HG02885 (cell line): ENCODE measurements around the gene PARP1.

ENCODE experiments used
- ATAC-seq: cut with Tn5 transposase; IDR thresholded peaks from one replicate; pipeline ENCODE4 v1.9.1; 2021; ENCODE audit warnings: mild to moderate bottlenecking; ENCODE audit not compliant: unreplicated experiment, poor library complexity

The PARP1 gene

DNA sequence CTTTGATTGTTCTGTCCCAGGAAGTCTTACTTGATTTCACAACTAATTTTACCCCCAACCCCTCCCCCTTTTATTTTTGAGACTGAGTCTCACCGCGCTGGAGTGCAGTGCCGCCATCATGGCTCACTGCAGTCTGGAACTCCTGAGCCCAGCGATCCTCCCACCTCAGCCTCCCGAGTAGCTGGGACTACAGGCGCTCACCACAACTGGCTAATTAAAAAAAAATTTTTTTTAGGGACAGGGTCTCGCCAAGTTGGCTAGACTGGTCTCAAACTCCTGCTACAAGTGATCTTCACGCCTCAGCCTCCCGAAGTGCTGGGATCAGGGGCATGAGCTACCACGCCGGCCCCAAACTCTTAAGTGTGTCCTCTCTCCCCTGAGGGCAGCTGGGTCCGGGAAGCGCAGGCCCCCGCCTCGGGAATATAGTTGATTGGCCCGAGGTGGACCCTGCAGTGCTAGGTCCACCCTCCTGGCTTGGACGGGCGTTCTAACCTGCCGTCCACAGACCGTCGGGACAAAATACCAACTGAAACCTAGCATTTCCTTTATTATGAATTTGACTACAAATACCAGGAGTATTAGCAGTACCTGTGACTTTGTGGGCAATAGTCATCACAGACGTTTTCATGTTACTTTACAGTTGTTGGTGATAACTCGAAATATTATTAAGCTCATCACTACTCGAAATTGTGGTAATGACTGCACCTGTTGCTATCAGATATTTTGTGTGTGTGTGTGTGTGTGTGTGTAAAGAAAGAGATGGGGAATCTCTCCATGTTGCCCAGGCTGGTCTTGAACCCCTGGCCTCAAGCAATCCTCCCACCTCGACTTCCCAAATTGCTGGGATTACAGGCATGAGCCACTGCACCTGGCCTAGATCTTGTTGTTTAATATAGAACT lies 642 bp upstream of the PARP1 start:
- no peak for ATAC-seq

DNA sequence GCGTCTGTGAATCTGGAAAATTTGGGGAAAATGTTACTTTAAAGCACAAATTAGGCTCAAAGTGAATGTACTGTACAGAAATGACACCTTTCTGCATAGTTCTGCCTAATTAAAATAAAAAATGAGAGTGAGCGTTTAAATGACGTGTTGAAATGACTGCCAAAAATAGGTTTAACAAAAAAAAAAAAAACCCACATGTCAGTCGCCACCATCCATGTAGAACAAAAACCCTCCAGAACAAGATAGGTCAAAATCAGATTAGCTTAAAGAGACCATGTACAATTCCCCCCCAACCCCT lies 745 bp downstream of the PARP1 start:
- no peak for ATAC-seq

DNA sequence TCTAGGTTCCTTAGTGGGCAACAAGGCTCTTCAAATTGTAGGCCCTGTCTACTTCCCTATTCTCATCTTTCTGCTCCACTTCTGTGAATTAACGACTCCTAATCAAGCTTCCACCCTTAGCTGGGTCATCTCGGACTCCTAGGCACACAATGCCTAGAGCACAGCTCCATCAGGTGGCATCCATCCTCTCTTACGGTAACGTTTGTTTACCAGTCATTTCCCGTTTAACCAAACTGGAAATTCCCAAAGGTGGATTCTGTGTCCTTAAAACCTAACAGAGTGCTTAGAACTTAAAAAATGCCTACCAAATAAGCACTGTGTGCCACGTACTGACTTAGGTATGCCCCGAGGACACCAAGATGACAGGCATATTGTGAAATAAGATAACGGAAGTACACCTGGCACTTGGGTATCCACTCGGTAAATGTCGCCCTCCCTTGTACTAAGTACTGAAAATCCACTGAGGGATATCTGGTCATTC lies 1.5 kb downstream of the PARP1 start:
- ATAC-seq, result no peak

DNA sequence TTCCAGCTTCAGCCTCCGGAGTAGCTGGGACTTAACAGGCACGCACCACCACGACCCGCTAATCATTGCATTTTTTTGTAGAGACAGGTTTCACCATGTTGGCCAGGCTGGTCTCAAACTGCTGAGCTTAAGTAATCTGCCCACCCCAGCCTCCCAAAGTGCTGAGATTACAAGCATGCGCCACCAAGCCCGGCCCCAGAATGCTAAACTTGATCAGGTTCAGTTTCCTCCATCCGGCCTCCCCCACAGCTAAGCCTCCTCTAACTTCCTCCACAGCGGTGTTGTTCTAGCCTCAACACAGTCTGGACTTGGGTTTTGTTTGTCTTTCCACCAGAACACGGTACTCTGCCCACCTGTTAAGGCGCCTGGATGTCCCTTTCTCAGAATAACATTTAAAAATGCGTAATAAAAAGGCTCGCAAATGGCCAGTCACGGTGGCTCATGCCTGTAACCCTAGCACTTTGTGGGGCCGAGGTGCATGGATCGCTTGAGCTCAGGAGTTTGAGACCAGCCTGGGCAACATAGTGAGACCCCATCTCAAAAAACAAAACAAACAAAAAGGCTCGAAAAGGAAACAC lies 2.4 kb downstream of the PARP1 start:
- ATAC-seq, result peak; percentile 28

DNA sequence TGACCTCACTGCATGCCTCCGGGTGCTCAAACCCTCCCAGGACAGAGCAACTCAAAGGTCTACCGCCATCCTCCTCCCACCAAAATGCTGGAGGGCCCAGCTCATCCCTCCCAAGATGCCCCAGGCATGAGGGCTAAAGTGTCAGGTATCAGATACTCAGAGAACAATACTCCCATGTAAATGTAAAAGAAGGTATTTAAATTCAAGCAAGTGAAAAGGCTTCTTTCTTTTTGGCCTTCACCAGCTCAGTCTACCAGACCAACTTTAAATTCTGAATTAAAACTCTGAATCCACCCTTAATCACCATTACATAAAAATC lies 3.0 kb downstream of the PARP1 start:
- no peak for ATAC-seq

DNA sequence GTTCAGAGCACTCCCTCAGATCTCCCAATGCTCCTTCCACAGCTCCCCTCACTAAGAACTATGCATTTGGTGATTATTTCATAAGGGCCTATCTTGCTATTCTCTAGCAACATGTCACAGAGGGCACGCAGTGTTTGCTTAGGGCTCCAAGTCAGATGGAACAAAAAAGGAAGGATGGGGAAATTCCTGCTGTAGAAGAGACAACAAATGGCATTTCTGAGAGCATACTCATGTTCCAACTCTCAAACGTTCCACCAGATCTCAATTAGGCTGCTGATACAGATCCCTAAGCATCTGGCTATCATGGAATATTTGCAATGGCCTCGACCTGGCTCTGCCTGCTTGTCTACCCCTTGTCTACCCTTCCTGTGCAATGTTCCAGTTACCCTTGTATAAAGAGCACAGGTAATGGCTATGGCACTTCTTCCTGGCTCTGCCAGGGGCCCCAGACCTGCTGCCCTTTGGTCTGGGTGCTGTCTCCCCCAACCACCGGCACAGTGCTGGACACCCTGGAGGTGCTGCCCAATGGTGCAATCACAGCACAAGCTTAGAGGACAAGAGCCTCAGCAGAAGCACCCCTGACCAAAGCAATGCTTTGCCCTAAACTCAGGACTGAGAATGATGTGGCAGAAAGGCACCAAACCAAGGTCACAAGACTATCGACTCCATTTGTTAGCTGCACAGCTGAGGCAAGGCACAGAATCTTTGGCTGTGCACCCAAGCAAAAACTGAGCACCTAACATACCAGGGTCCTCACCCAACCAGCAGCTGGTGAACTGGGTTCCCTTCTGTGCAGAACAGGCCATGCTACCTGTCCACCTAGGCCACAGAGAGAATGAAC lies 3.6 kb downstream of the PARP1 start:
- no peak for ATAC-seq

DNA sequence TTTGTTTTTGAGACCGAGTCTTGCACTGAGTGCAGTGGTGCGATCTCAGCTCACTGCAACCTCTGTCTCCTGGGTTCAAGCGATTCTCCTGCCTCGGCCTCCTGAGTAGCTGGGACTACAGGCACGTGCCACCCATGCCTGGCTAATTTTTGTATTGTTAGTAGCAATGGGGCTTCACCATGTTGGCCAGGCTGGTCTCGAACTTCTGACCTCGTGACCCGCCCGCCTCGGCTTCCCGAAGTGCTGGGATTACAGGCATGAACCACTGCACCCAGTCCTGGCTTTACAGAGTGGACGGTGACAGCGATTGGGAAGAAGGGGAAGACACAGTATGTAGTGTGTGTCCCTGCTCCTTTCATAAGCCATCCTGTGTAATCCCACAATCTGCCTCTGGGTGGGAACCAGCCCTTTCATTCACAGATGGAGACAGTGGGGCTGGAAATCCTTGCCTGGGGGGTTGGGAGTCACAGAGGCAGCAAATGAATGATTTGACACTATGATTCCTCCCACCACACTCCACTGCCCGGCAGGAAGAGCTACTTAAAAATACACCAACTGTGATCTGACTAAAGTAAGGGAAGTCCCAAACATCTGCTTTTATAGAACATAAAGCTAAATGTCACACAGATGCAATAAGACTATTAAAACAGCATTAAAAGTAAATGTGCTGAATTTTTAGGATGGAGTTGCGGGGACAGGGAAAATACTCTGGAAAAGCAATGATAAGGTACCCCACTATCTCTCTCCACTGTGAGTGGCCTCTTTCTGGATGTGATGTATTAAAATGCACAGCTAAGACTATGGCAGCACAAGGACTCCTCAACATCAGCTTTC lies 4.5 kb downstream of the PARP1 start:
- ATAC-seq, result no peak

DNA sequence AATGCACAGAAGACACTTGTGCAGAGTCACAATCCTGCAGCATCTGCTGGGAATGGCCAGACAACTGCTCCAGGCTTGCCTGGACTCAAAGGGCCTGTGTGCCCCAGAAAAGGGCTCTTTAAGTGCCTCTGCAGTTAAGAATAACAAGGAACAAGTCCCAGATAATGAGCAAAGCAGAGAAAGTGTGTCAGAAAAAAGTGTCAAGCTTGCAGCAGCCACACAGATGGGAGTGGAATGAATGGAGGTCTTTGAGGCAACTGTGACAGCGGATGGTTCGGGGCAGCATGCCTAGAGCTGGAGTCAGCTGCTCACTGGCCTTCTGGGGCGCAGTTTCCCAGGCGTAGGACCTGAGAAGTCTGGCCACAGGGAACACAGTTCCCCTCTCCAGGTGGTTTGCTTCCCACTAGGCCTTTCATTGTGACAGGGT lies 5.1 kb downstream of the PARP1 start:
- no peak for ATAC-seq

DNA sequence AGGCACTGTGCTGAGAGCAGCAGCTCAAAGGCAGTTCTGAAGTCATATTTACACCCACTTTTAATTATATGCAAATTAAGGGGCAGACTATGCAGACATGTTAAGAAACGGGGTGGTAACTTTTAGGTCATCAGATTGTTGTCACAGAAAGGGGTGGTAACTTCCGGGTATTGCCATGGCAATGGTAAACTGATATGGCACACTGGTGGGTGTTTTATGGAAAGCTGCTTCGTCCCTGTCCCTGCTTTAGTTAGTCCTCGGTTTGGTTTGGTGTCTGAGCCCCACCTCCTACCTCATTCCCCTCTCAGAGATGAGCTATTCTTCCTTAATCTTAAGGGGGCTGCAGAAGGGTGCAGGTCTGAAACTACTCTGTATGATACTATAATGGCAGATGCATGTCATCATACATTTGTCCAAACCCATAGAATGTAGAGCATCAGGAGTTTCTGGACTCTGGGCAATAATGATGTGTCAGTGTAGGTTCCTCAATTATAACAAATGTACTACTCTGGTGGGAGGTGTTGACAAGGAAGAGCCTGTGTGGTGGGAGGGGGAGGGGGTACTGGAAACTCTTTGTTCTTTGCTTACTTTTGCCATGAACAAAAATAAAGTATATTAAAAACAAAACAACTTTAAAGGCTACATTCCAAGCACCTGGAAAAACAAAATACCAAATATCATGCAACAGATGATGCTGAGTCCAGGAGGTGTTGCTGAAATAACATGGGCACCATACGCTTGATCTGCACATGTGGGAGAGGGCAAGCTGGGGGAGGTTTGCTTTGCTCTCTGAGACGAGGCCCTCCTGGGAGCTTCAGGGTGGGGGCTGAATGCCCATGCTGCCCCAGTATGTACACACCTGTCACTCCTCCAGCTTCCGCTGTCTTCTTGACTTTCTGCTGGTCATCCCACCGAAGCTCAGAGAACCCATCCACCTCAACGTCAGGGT lies 6.3 kb downstream of the PARP1 start:
- no peak for ATAC-seq

DNA sequence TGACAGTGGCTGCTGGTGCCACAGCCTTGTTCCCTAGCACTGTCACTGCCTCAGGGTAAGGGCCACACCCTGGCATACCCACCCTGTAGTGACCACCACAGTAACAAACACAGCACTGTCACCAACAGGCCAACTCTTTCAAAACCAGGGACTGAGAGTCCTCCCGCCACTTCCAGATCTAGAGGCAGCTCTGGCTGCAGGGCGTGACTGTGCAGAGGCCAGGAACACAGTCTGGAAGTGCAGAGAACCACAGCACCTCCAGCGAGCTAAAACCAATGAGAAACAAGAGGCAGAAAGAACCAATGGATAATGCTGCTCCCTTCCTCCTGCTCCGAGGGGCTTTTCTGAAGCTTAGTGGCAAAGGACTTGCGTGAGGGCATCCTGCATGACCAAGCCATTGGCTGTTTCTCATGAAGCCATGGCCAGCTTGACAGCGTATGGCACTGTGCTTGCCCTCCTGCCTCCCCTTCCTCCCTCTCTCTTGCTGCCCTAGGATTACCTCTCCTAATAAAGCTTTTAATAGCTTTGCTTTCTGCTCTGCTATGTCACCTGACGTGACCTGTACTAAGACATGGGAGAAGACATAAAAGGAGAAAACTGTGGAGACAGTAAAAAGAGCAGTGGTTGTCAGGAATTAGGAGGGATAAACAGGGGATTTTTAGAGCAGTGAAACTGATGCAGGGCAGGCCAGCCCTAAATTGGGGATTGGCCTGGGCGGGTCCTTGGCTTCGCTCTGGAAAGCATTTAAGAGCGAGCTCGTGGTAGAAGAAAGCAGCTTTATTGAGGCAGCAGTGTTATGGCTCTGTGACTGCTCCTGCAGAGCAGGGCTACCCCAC lies 7.2 kb downstream of the PARP1 start:
- no peak for ATAC-seq

DNA sequence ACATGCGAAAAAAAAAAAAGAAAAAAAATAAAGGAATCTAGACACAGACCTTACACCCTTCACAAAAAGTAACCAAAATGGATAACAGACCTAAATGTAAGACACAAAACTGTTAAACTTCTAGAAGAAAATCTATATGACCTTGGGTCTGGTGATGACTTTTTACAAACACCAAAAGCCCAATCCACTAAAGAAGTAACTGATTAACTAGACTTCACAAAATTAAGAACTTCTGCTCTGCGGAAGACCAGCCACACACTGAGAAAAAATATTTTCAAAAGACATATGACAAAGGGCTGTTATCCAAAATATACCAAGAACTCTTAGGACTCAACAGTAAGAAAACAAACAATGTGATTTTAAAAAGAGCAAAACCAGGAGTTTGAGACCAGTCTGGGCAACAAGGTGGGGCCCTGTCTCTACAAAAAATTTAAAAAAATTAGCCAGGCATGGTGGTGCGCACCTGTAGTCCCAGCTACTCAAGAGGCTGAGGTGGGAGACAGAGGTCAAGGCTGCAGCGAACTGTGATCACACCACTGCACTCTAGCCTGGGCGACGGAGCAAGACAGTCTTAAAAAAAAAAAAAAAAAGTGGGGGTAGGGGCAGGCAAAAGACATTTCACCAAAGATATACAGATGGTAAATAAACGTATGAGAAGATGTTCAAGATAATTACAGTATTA lies 9.8 kb downstream of the PARP1 start:
- no peak for ATAC-seq

DNA sequence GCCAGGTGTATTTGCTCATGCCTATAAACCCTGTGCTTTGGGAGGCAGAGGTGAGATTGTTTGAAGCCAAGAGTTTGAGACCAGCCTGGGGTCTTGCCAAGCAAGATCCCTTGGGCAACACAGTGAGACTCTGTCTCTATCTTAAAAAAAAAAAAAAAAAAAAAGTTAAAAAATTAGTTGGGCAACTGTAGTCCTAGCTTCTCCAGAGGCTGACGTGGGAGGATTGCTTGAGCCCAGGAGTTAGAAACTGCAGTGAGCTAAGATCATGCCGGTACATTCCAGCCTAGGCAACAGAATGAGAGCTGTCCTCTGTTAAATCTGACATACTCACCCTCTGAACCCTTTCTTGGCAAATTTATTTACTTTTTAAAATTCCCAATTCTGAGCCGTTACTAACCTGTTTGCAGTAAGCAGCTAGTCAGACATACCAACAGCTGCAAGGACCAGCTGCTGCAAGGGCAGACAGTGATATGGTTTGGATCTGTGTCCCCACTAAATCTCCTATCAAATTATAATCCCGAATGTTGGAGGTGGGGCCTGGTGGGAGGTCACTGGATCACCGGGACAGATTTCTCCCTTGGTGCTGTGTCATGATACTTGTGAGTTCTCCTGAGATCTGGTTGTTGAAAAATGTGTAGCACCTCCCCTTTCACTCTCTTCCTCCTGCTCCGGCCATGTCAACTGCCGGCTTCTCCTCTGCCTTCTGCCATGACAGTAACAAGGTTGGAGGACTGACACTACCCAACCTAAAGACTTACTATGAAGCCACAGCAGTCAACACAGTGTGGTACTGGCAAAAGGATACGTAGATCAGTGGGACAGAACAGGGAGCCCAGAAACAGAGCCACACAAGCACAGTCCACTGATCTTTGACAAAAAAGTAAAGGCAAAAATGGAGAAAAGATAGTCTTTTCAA lies 10.6 kb downstream of the PARP1 start:
- no peak for ATAC-seq

DNA sequence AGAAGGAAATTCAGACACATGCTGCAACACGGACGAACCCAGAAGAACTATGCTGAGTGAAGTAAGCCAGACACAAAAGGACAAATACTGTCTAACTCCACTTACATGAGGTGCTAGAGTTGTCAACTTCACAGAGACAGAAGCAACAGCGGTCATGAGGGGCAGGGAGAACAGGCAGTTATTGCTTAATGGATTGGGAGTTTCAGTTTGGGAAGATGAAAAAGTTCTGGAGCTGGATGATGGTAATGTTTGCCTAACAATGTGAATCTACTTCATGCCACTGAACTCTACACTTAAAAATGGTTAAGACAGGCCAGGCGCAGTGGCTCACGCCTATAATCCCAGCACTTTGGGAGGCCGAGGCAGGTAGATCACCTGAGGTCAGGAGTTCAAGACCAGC lies 12.1 kb downstream of the PARP1 start:
- no peak for ATAC-seq

DNA sequence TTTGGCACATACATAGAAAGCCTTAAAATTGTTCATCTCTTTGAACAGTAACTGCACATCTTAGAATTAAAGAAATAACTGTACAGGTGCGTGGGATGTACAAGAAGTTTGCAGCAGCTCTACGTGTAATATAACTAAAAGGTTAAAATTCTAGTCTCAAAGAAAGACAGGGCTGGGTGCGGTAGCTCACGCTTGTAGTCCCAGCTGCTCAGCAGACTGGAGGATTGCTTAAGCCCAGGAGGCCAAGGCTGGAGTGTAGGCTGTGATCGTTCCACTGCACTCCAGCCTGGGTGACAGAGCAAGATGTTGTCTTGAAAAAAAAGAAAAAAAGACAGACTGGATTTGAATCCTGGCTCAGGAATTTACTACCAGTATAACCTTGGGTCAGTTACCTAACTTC lies 13.4 kb downstream of the PARP1 start:
- ATAC-seq, result no peak

DNA sequence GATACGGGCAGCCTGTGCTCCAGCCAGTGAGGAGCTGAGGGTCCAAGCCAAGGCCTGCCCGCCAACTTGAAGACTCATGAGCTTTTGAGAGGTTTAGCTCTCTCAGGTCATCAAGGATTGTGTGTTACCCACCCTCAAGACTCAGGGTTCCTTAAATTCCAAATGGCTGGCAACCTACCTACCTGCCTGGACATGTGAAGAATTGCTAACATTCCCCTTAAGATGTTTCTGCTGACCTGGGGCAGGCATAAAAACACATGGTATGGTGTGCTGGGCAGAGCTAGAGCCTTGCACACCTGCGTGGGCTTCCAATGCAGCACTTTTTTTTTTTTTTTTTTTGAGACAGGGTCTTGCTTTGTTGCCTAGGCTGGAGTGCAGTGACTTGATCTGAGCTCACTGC lies 17.2 kb downstream of the PARP1 start:
- no peak for ATAC-seq

DNA sequence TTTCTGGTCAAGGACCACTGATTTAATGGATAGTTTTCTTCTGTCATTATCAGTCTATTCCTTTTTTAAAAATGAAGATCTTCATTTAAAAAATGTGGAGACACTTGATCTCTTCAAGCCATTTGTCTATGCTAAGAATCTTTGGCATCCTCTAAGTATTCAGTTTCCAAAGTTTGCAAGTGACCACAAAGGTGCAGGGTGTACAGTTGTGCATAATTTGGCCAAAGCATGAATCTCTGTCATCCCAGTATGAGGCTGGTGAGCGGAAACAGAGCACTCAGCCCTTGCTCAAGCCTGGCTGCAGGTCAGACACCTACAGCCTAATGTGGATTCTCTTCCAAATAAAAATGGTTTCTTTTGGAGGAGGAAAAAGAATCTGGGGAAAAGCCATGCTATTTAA lies 19.8 kb downstream of the PARP1 start:
- no peak for ATAC-seq

DNA sequence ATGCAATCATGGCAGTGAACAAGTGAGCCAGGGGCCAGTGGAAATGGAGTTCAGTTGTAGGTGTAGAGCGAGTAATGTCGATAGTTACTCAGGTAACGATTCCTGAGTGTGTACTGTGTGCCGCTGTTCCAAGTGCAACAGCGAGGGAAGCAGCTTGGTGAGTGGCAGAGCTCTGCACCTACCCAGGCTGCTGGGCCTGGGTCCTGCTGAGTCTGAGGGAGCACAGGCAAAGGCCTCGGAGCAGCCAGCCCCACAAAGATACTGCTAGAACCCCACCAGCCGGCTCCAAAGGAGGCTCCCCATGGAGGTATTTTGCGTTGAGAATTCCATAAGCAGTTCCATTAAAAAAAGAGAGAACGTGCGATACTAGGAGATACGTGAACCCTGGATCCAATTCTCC lies 23.2 kb downstream of the PARP1 start:
- ATAC-seq, result no peak
